ENCODE results near the gene LYPLAL1. TPM values are rescaled to one million over a fixed set of nuclear protein-coding genes. Genes with fewer than 3 reads are reported as not detected.

The LYPLAL1 gene
- total and polyA plus RNA-seq, 2 experiments from 2014 or later: 28.3 to 31.9 TPM

DNA sequence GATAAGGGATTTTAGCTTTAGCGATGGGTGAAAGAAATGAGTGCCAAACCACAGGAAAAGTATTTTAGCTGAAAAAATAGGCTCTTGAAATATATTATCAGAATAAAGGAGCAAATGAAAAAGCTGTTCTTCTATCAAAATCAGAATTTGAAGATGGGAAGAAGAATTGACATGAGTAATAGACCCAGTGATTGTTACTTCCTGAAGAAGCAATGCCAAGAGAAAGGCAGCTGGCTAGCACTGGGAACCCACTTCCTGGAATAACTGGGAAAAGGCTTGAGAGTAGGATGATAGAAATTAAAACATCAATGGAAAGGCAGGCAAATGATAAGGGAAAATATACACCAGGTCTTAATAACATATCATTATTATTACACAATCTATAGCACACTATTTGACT, 29.9 kb upstream of the LYPLAL1 start:
- WGBS (ENCODE audit: low lambda C conversion rate, missing lambda C conversion rate): 98% methylated on average over 1 of the region's 1 CpG
- Histone ChIP-seq H3K36me3 (replicated peaks; ENCODE audit: insufficient read depth, low read depth) (no peaks in the 10 kb centered on the region), H3K4me3 (no peak overlapping the region), H3K9me2 (replicated peaks; ENCODE audit: insufficient read depth) (no peaks in the 10 kb centered on the region), H3K4me2 (no peak overlapping the region), H3K27me3 (no peaks in the 10 kb centered on the region), H4K20me1 (ENCODE audit: insufficient read depth, poor library complexity, severe bottlenecking) (no peaks in the 10 kb centered on the region), H3K9me3 (ENCODE audit: low read depth) (no peaks in the 10 kb centered on the region), H3K79me2 (no peaks in the 10 kb centered on the region), H3K4me1 (ENCODE audit: insufficient read depth) (no peaks in the 10 kb centered on the region), H2AFZ (no peak overlapping the region), H3K27ac (no peak overlapping the region)
- no peak for DNase-seq (ENCODE audit: low spot score)
- TF ChIP-seq, protein P1, sequence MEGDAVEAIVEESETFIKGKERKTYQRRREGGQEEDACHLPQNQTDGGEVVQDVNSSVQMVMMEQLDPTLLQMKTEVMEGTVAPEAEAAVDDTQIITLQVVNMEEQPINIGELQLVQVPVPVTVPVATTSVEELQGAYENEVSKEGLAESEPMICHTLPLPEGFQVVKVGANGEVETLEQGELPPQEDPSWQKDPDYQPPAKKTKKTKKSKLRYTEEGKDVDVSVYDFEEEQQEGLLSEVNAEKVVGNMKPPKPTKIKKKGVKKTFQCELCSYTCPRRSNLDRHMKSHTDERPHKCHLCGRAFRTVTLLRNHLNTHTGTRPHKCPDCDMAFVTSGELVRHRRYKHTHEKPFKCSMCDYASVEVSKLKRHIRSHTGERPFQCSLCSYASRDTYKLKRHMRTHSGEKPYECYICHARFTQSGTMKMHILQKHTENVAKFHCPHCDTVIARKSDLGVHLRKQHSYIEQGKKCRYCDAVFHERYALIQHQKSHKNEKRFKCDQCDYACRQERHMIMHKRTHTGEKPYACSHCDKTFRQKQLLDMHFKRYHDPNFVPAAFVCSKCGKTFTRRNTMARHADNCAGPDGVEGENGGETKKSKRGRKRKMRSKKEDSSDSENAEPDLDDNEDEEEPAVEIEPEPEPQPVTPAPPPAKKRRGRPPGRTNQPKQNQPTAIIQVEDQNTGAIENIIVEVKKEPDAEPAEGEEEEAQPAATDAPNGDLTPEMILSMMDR (IDR thresholded peaks at IDR 0.05; ENCODE audit: poor library complexity): no peak
- TF ChIP-seq EZH2phosphoT487 (IDR thresholded peaks at IDR 0.05; ENCODE audit: low read depth, severe bottlenecking, unreplicated experiment): no peak
- no peak for TF ChIP-seq EZH2 (IDR thresholded peaks at IDR 0.05; ENCODE audit: borderline replicate concordance)

DNA sequence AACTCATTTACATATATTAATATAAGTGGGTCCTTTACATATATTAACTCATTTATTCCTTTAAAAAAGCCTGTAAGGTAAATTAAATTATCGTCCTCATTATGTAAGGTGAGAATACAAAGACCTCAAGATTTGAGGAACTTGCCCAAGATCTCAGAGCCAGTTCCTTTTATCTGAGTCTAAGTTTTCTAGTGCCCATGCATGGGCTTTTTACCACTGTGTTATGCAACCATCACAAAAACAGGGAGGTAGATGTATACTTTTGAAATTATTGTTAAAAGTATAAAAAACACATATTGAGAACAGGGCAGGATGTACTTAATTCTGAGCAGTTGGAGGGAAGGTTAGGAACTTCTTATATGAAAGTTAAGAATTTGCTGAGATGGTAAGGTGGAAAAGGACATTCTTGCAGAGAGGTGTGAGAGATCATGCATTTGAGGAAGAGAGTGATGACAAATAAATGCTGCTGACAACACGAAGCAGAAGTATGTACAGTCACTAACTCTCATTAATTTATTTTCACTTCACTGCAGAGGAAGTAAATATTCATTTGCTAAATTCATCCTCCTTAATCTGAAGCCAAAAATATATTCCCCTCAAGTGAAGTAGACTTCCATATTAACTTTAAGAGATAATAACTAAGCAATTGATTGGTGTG, 28.9 kb upstream of the LYPLAL1 start:
- WGBS (ENCODE audit: low lambda C conversion rate, missing lambda C conversion rate): 79% methylated on average over 2 of the region's 2 CpGs
- no peak for TF ChIP-seq EZH2phosphoT487 (IDR thresholded peaks at IDR 0.05; ENCODE audit: low read depth, severe bottlenecking, unreplicated experiment)
- TF ChIP-seq EZH2 (IDR thresholded peaks at IDR 0.05; ENCODE audit: borderline replicate concordance): no peak
- TF ChIP-seq, protein P1 (IDR thresholded peaks at IDR 0.05; ENCODE audit: poor library complexity): no peak
- H3K27ac ChIP-seq: no peak overlapping the region

DNA sequence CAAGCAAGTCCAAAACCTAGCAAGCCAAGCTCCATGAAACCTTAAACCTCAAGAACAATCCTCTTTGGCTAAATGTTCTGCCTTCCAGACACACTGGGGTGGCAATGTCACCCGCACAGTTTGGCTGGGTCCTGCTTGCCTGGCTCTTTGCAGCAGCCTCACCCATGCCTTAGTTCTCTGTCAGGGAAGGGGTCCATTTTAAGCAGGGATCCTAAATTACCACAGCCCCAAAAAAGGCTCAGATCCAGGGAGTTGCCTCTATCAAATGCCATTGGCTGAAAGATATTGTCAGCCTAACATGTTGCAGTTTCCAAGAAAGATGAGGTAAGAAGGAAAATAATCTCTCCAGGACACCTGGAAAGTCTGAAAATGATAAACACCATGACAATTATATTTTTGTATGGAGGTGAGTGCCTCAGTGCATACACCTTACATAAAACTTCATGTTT, 26.1 kb upstream of the LYPLAL1 start:
- no peaks in the 10 kb centered on the region for H3K27me3 ChIP-seq
- no peaks in the 10 kb centered on the region for H3K9me3 ChIP-seq (ENCODE audit: low read depth)
- no peaks in the 10 kb centered on the region for H4K20me1 ChIP-seq (ENCODE audit: insufficient read depth, poor library complexity, severe bottlenecking)
- H2AFZ ChIP-seq: no peak overlapping the region
- H3K4me2 ChIP-seq: no peak overlapping the region
- TF ChIP-seq, protein P1 (IDR thresholded peaks at IDR 0.05; ENCODE audit: poor library complexity): no peak
- no peak overlapping the region for H3K27ac ChIP-seq
- no peaks in the 10 kb centered on the region for H3K9me2 ChIP-seq (replicated peaks; ENCODE audit: insufficient read depth)
- H3K4me3 ChIP-seq: no peak overlapping the region
- no peaks in the 10 kb centered on the region for H3K36me3 ChIP-seq (replicated peaks; ENCODE audit: insufficient read depth, low read depth)
- DNase-seq (ENCODE audit: low spot score): no peak
- WGBS (ENCODE audit: low lambda C conversion rate, missing lambda C conversion rate): 89% methylated on average over 1 of the region's 1 CpG
- H3K4me1 ChIP-seq (ENCODE audit: insufficient read depth): no peaks in the 10 kb centered on the region
- H3K79me2 ChIP-seq: no peaks in the 10 kb centered on the region

More for the DNA sequence above, 28.9 kb upstream of the LYPLAL1 start:
- Histone ChIP-seq H3K79me2 (no peaks in the 10 kb centered on the region), H3K4me2 (no peak overlapping the region), H3K27me3 (no peaks in the 10 kb centered on the region), H3K9me3 (ENCODE audit: low read depth) (no peaks in the 10 kb centered on the region), H3K36me3 (replicated peaks; ENCODE audit: insufficient read depth, low read depth) (no peaks in the 10 kb centered on the region), H3K4me1 (ENCODE audit: insufficient read depth) (no peaks in the 10 kb centered on the region), H3K4me3 (no peak overlapping the region), H3K9me2 (replicated peaks; ENCODE audit: insufficient read depth) (no peaks in the 10 kb centered on the region), H4K20me1 (ENCODE audit: insufficient read depth, poor library complexity, severe bottlenecking) (no peaks in the 10 kb centered on the region), H2AFZ (no peak overlapping the region)
- DNase-seq (ENCODE audit: low spot score): no peak
